HepG2 (cell line): ENCODE measurements around the gene YAP1. TPM values are rescaled to one million over a fixed set of nuclear protein-coding genes. Genes with fewer than 3 reads are reported as not detected.

Source experiments
- GLI4 ChIP-seq: sonication (generic); formaldehyde crosslinking; IDR thresholded peaks from 2 replicates; pipeline ENCODE4 v1.5.1; 2020; ENCODE audit warnings: missing genetic modification reagents, mild to moderate bottlenecking, moderate library complexity, borderline replicate concordance
- HNRNPLL ChIP-seq: fragments of 200-400 bp; formaldehyde crosslinking; IDR thresholded peaks from 2 replicates; pipeline ENCODE4 v1.6.1; 2017; ENCODE audit warnings: mild to moderate bottlenecking, low read depth, low read length; ENCODE audit not compliant: poor library complexity, severe bottlenecking
- MEIS2 ChIP-seq: sonication (generic); formaldehyde crosslinking; IDR thresholded peaks from 2 replicates; pipeline ENCODE4 v1.9.0; 2021; ENCODE audit warnings: mild to moderate bottlenecking, missing genetic modification reagents
- TEAD3 ChIP-seq: optimal IDR thresholded peaks from 2 replicates; pipeline ENCODE3; 2016; ENCODE audit warnings: borderline replicate concordance
- ZBTB42 ChIP-seq: sonication (generic); formaldehyde crosslinking; IDR thresholded peaks from 2 replicates; pipeline ENCODE4 v1.5.0; 2020; ENCODE audit warnings: mild to moderate bottlenecking, missing genetic modification reagents
- ZBTB7A ChIP-seq: sonication (generic); formaldehyde crosslinking; IDR thresholded peaks from 2 replicates; pipeline ENCODE4 v1.8.0; 2022; ENCODE audit warnings: mild to moderate bottlenecking, missing genetic modification reagents
- ZNF547 ChIP-seq: sonication (generic); formaldehyde crosslinking; IDR thresholded peaks from 2 replicates; pipeline ENCODE4 v1.5.1; 2020; ENCODE audit warnings: mild to moderate bottlenecking, missing genetic modification reagents
- ZNF746 ChIP-seq: sonication (generic); formaldehyde crosslinking; IDR thresholded peaks from 2 replicates; pipeline ENCODE4 v1.8.0; 2022; ENCODE audit warnings: mild to moderate bottlenecking, missing genetic modification reagents
- ZNF883 ChIP-seq: sonication (generic); formaldehyde crosslinking; IDR thresholded peaks from 2 replicates; pipeline ENCODE4 v1.5.1; 2020; ENCODE audit warnings: mild to moderate bottlenecking, missing genetic modification reagents; ENCODE audit errors: not compliant biosample characterization
- polyA plus RNA-seq, 8 experiments: library from polyadenylated mRNA; depleted of rRNA in 3 of 8; stranded (reverse) in 7 of 8; unstranded in 1 of 8; fragments of >200 nt; fragmentation: Illumina TruSeq in 4 of 8; extraction: Trizol in 4 of 8; gene quantifications; 2 replicates each; pipeline versions ENCODE4 v1.2.1 to v1.2.3, GENCODE V29; 2011 to 2016; ENCODE audit warnings: low read depth in 4 of 8, missing spikeins in 1 of 8, mixed read lengths in 1 of 8; ENCODE audit not compliant: insufficient read depth in 1 of 8
- total RNA-seq, 5 experiments: library from RNA; depleted of rRNA; stranded (reverse); fragments of >200 nt; fragmentation: Illumina TruSeq; extraction: Trizol; gene quantifications; 2 replicates each; pipeline ENCODE4 v1.2.3, GENCODE V29; 2016; ENCODE audit warnings: low read depth in 1 of 5
- TF ChIP-seq, protein P1 (sequence below): sonication (generic); formaldehyde crosslinking; IDR thresholded peaks from 2 replicates; pipeline ENCODE4 v1.5.0; 2020; ENCODE audit warnings: mild to moderate bottlenecking, missing genetic modification reagents
- TF ChIP-seq, protein P2 (sequence below): sonication (generic); formaldehyde crosslinking; conservative IDR thresholded peaks from 2 replicates; pipeline ENCODE4 v1.4.0; 2020; ENCODE audit warnings: mild to moderate bottlenecking, missing genetic modification reagents, moderate library complexity
- TF ChIP-seq, protein P3 (sequence below): sonication (generic); formaldehyde crosslinking; IDR thresholded peaks from 2 replicates; pipeline ENCODE4 v1.5.1; 2020; ENCODE audit warnings: missing genetic modification reagents, mild to moderate bottlenecking, borderline replicate concordance
- TF ChIP-seq, protein P4 (sequence below): sonication (generic); formaldehyde crosslinking; IDR thresholded peaks from 2 replicates; pipeline ENCODE4 v1.4.0; 2020; ENCODE audit warnings: missing genetic modification reagents
- TF ChIP-seq, protein P5 (sequence below): sonication (generic); formaldehyde crosslinking; IDR thresholded peaks from 2 replicates; pipeline ENCODE4 v1.9.0; 2021; ENCODE audit warnings: missing genetic modification reagents, mild to moderate bottlenecking, borderline replicate concordance
- TF ChIP-seq, protein P6 (sequence below): sonication (generic); formaldehyde crosslinking; IDR thresholded peaks from 2 replicates; pipeline ENCODE4 v1.4.0; 2020; ENCODE audit warnings: missing genetic modification reagents

The YAP1 gene
- total and polyA plus RNA-seq, 2 of the 13 experiments (the other 11 are each of a cell fraction or from before 2014, with no cell fraction given), result 59.5 to 91.0 TPM

DNA sequence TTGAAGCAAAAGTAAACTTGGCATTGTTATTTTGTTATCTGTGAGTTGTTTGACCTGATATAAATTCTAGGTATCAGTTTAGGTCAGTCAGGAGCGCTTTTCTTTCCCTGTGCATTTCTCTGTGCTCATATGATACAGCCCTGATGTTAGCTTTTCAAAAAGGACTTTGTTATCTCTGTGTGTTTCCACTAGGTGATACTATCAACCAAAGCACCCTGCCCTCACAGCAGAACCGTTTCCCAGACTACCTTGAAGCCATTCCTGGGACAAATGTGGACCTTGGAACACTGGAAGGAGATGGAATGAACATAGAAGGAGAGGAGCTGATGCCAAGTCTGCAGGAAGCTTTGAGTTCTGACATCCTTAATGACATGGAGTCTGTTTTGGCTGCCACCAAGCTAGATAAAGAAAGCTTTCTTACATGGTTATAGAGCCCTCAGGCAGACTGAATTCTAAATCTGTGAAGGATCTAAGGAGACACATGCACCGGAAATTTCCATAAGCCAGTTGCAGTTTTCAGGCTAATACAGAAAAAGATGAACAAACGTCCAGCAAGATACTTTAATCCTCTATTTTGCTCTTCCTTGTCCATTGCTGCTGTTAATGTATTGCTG, 119.4 kb downstream of the YAP1 start (continued):
- TF ChIP-seq, protein P1, sequence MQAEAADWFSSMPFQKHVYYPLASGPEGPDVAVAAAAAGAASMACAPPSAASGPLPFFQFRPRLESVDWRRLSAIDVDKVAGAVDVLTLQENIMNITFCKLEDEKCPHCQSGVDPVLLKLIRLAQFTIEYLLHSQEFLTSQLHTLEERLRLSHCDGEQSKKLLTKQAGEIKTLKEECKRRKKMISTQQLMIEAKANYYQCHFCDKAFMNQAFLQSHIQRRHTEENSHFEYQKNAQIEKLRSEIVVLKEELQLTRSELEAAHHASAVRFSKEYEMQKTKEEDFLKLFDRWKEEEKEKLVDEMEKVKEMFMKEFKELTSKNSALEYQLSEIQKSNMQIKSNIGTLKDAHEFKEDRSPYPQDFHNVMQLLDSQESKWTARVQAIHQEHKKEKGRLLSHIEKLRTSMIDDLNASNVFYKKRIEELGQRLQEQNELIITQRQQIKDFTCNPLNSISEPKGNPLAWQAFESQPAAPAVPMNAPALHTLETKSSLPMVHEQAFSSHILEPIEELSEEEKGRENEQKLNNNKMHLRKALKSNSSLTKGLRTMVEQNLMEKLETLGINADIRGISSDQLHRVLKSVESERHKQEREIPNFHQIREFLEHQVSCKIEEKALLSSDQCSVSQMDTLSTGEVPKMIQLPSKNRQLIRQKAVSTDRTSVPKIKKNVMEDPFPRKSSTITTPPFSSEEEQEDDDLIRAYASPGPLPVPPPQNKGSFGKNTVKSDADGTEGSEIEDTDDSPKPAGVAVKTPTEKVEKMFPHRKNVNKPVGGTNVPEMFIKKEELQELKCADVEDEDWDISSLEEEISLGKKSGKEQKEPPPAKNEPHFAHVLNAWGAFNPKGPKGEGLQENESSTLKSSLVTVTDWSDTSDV (CRISPR knock-in tag), result no peak
- TF ChIP-seq ZBTB7A (CRISPR knock-in tag), result no peak
- no peak for TF ChIP-seq ZNF547 (CRISPR knock-in tag)
- TF ChIP-seq, protein P2, sequence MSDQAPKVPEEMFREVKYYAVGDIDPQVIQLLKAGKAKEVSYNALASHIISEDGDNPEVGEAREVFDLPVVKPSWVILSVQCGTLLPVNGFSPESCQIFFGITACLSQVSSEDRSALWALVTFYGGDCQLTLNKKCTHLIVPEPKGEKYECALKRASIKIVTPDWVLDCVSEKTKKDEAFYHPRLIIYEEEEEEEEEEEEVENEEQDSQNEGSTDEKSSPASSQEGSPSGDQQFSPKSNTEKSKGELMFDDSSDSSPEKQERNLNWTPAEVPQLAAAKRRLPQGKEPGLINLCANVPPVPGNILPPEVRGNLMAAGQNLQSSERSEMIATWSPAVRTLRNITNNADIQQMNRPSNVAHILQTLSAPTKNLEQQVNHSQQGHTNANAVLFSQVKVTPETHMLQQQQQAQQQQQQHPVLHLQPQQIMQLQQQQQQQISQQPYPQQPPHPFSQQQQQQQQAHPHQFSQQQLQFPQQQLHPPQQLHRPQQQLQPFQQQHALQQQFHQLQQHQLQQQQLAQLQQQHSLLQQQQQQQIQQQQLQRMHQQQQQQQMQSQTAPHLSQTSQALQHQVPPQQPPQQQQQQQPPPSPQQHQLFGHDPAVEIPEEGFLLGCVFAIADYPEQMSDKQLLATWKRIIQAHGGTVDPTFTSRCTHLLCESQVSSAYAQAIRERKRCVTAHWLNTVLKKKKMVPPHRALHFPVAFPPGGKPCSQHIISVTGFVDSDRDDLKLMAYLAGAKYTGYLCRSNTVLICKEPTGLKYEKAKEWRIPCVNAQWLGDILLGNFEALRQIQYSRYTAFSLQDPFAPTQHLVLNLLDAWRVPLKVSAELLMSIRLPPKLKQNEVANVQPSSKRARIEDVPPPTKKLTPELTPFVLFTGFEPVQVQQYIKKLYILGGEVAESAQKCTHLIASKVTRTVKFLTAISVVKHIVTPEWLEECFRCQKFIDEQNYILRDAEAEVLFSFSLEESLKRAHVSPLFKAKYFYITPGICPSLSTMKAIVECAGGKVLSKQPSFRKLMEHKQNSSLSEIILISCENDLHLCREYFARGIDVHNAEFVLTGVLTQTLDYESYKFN (CRISPR knock-in tag), result peak; percentile 58
- no peak for TF ChIP-seq ZNF883 (CRISPR knock-in tag)
- TF ChIP-seq, protein P3, sequence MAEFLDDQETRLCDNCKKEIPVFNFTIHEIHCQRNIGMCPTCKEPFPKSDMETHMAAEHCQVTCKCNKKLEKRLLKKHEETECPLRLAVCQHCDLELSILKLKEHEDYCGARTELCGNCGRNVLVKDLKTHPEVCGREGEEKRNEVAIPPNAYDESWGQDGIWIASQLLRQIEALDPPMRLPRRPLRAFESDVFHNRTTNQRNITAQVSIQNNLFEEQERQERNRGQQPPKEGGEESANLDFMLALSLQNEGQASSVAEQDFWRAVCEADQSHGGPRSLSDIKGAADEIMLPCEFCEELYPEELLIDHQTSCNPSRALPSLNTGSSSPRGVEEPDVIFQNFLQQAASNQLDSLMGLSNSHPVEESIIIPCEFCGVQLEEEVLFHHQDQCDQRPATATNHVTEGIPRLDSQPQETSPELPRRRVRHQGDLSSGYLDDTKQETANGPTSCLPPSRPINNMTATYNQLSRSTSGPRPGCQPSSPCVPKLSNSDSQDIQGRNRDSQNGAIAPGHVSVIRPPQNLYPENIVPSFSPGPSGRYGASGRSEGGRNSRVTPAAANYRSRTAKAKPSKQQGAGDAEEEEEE, result no peak
- TF ChIP-seq GLI4 (CRISPR knock-in tag), result no peak
- no peak for TF ChIP-seq ZBTB42
- TF ChIP-seq, protein P4, sequence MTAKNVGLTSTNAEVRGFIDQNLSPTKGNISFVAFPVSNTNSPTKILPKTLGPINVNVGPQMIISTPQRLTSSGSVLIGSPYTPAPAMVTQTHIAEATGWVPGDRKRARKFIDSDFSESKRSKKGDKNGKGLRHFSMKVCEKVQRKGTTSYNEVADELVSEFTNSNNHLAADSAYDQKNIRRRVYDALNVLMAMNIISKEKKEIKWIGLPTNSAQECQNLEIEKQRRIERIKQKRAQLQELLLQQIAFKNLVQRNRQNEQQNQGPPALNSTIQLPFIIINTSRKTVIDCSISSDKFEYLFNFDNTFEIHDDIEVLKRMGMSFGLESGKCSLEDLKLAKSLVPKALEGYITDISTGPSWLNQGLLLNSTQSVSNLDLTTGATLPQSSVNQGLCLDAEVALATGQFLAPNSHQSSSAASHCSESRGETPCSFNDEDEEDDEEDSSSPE (CRISPR knock-in tag), result no peak
- TF ChIP-seq TEAD3 (CRISPR knock-in tag), result peak; percentile 78
- no peak for TF ChIP-seq MEIS2 (CRISPR knock-in tag)
- TF ChIP-seq, protein P5, sequence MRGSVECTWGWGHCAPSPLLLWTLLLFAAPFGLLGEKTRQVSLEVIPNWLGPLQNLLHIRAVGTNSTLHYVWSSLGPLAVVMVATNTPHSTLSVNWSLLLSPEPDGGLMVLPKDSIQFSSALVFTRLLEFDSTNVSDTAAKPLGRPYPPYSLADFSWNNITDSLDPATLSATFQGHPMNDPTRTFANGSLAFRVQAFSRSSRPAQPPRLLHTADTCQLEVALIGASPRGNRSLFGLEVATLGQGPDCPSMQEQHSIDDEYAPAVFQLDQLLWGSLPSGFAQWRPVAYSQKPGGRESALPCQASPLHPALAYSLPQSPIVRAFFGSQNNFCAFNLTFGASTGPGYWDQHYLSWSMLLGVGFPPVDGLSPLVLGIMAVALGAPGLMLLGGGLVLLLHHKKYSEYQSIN (CRISPR knock-in tag), result no peak
- TF ChIP-seq, protein P6, sequence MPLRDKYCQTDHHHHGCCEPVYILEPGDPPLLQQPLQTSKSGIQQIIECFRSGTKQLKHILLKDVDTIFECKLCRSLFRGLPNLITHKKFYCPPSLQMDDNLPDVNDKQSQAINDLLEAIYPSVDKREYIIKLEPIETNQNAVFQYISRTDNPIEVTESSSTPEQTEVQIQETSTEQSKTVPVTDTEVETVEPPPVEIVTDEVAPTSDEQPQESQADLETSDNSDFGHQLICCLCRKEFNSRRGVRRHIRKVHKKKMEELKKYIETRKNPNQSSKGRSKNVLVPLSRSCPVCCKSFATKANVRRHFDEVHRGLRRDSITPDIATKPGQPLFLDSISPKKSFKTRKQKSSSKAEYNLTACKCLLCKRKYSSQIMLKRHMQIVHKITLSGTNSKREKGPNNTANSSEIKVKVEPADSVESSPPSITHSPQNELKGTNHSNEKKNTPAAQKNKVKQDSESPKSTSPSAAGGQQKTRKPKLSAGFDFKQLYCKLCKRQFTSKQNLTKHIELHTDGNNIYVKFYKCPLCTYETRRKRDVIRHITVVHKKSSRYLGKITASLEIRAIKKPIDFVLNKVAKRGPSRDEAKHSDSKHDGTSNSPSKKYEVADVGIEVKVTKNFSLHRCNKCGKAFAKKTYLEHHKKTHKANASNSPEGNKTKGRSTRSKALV (CRISPR knock-in tag), result no peak
- TF ChIP-seq ZNF746, result no peak
- TF ChIP-seq HNRNPLL, result no peak
